OCI-LY7 (cell line): ENCODE data around the gene LCA5.

Experiments used
- CTCF ChIP-seq: fragments of 200-600 bp; sonication (generic); conservative IDR thresholded peaks from 2 replicates; pipeline ENCODE4 v1.5.1; 2014; ENCODE audit warnings: mild to moderate bottlenecking, antibody characterized with exemption, low read length, moderate library complexity, mixed read lengths
- EZH2phosphoT487 ChIP-seq: fragments of 200-600 bp; sonication (generic); IDR thresholded peaks from 2 replicates; pipeline ENCODE4 v1.6.1; 2018; ENCODE audit warnings: low read depth, borderline replicate concordance, mild to moderate bottlenecking, mixed run types, antibody characterized with exemption, low read length, moderate library complexity, mixed read lengths

- no peak for TF ChIP-seq CTCF
- no peak for TF ChIP-seq EZH2phosphoT487
Observed at GRCh38 chr6:79468587-79468986, 68.6 kb downstream of the LCA5 start.
